HG03432 (cell line): Measurements from ENCODE around the gene RAB18.
A peak's percentile ranks its signal among the peaks of the same experiment; 100 is the strongest.
"Not testable (repeated sequence)": the region's sequence is repeated elsewhere in the genome, so short reads cannot be mapped to it uniquely, and the experiment has no call there.

Experiments used
- ATAC-seq: cut with Tn5 transposase; IDR thresholded peaks from one replicate; pipeline ENCODE4 v1.9.1; 2021; ENCODE audit warnings: mild to moderate bottlenecking, moderate library complexity; ENCODE audit not compliant: unreplicated experiment

The RAB18 gene

DNA sequence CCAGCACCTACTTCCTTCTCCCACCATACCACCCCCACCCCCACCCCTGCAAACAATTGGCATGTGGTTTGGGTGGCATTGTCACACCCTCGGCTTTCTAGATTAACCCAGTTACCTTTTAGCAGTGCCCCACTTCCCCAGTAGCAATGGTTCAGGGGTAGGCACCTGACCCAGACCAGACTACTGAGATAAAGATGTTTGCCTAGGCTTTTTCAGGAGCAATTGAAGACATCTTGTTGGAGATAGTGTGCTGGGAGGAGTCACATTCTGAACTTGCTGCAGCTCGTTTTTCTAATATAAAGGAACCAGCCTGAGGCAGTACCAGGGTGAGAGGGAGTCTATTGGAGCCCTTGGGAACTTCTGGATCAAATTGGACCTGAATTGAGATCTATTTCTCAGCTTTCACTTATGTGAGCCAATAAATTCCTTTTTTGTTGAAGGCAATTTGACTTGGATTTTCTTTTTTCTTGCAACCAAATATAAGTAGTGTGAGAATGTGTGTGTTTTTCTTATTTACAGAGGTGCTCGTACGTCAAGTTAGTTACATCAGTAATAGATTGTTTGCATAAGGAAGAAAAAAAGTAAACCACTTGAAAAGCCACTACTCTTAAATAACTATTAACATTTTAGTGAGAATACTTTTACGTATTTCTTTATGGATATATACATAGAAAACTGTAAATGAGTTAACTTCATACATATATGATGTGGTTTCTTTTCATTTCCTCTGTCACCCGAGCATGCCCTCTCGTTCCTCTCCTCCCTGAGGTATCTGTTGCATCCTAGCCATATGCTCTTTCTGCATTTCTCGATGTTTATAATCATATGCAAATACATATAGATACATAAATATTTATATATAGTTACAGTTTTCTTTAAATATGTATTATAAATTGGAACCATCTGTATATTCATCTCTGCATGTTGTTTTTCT, 38.0 kb downstream of the RAB18 start:
- ATAC-seq: no peak

DNA sequence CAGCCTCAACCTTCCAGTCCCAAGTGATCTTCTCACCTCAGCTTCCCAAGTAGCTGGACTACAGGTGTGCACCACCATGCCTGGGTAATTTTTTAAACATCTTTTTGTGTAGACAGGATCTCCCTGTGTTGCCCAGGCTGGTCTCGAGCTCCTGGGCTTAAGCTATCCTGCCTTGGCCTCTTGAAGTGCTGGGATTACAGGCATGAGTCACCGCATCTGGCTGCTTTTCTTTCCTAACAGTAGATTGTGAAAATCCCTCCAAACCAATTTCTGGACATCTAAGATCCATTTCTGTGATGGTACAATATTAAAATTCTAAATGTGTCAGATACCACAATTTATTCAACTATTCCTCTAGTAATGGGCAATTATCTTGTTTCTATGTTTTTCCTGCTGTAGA, 38.7 kb downstream of the RAB18 start:
- no peak for ATAC-seq

DNA sequence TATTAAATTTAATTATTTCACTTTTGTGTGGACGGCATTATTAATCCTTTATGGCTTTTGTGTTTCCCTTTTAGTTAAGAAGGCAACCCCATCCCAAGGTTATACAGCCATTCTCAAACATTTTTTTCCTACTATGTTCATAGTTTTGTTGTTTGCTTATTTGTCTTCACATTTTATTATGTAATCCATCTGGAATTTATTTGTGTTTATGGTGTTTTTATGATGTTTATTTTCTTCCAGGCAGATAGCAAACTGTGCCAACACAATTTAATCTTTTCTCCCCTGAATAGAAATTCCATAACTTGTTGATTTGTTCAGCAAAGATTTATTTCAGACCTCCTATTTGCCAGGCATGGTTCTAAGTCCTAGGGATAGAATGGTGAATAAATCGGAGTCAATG, 42.9 kb downstream of the RAB18 start:
- ATAC-seq: no peak

DNA sequence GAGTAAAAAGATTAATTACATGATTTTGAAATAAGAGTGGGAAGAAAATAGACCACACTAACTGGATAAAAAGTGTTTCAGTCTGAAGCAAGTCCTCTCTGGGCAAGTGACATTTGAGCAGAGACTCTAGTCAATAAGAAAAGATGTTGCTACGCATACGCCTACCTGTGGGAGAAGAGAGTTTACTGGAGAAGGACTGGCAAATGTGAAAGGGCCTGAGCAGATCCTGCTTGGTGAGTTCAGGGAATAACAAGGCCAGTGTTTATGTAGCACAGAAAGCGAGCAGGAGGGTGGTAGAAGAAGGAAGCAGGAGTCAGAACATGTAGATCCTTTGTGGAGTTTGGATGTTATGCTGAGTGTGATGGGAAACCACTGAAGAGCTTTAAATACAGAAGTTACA, 43.4 kb downstream of the RAB18 start:
- no peak for ATAC-seq

DNA sequence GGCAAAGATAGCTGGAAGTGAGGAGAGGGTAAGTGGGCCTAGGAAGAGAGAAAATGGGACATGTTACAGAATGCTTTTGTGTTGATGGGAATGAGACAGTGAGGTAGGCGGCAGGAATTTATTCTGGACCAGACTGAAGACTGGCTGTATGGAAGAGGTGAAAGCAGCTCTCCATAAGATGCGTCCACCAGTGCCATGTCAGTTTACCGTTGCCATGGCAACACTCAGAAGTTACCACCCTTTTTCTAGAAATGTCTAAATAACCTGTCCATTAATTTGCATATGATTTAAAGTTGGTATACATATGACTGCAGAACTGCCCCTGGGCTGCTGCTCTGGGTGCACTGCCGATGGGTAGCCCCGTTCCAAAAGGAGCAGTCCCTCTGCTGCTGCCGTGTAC, 46.7 kb downstream of the RAB18 start:
- ATAC-seq: no peak

DNA sequence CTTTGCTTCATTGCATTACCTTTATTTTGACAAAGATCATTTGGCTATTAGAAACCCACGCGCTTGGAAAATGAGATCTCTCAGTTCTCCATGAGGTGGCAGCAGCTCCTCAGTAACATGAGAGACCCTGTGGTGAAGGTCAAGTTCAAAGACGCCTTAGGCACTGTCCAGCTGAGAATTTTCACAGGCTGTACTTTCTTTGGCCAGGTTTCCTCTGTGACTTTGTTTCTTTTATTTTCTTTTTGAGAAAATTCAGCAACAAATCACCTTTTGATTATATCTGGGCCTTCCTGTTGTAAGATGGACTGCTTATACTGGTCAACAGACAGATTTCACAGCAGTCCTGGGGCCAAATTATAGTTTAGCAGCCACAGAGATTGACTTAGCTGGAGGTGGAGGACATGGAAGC, 54.5 kb downstream of the RAB18 start:
- ATAC-seq: peak; percentile 78

DNA sequence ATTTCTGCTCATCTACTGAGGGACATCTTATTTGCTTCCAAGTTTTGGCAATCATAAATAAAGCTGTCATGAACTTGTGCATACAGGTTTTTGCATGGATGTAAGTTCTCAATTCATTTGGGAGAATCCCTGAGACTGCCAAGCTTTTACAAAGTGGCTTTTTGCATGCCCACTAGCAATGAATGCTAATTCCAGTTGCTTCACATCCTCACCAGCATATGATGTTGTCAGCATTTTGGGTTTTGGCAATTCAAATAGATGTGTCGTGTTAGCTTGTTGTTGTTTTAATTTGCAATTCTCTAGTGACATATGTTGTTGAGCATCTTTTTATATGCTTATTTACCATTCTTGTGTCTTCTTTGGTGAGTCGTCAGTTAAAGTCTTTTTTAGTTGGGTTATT, 57.2 kb downstream of the RAB18 start:
- ATAC-seq: no peak

DNA sequence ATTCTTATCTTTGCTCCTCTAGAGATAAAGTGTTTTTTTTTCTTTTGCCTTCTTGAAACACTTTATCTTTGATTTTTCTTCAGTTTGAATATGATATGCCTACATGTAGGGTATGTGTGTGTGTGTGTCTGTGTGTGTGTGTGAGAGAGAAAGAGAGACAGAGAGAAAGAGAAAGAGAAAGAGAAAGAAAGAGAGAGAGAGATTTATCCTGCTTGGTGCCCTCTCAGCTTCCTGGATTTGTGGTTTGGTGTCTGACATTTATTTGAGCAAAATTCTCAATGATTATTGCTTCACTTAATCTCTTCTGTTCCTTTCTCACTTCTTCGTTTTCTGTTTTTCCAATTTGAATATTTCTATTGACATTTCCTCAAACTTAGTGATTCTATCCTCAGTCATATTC, 60.3 kb downstream of the RAB18 start:
- ATAC-seq: no peak

DNA sequence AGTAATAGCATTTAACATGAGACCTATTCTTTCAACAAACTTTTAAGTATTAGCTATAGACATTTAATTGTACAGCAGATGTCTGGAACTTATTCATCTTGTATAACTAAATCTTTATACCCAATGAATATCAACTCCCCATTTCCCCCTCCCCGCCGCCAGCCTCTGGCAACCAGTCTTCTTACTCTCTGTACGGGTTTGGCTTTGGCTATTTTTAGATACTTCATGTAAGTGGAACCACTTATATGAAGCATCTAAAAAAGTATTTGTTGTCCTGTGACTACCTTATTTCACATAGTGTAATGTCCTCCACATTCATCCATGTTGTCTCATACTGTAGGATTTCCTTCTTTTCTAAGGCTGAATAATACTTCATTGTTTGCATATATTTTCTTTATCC, 60.8 kb downstream of the RAB18 start:
- no peak for ATAC-seq

DNA sequence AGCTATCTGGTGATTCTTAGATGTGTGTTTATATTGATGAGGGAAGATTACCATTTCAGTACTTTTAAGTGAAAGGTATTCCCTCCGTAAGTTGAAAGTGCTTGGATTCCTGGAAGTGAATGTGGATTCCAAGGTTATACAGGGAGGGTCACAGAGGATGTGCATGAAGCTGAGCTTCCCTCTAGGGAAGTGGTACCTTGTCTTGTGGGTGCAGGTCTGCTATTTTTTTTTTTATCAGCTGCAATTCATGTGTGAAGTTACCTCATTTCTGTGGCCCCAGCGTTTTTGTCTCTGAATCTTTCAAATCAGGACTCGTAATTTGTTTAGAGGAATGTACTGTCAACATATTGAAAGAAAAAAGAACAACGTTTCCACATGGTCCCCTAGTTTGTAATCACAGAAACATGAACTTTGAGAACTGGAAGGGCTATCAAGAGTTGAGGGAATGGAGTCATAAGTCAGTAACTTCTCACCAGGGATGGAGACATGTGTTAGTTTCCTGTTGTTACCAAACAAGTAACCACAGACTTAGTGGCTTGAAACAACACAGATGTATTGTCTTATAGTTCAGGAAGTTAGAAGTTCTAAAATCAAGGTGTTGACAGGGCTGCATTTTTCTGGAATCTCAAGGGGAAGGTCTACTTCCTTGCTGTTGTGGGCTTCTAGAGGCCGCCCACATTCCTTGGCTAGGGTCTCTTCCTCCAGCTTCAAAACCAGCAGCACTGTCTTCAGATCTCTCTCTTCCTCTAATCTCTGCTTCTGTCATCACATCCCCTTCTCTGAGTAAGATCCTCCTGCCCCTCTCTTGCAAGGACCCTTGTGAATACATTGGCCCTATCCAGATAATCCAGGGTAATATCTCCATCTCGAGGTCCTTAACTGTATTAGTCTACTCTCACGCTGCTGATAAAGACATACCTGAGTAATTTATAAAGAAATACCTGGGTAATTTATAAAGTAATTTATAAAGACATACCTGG, 64.4 kb downstream of the RAB18 start:
- ATAC-seq: peak; percentile 56

DNA sequence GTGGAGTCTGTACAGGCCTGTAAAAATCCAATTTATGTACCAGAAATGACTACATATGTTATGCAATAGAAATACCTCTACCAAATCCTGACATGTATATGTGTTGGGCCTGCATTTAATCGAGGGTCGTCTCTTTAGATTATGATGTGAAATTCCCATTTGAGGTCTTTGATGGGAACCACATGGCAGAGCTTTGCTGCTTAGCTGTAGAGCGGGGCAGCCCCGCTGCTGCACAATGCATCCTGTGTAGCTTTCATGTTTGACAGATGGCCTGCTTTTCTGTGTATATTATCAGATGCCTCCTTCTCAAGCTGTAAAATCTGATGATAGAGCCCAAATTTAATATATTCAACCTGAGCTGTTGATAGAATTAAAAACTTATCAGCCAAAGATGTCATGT, 65.8 kb downstream of the RAB18 start:
- no peak for ATAC-seq

DNA sequence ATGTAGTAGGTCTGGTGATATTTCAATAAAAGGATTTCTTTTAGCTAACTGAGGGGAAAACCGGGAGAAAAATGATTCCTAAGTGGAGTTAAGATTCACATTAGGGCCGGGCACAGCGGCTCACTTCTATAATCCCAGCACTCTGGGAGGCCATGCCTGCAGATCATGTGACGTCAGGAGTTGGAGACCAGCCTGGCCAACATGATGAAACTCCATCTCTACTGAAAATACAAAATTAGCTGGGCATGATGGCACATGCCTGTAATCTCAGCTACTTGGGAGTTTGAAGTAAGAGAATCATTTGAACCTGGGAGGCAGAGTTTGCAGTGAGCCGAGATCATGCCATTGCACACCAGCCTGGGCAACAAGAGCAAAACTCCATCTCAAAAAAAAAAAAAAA, 72.9 kb downstream of the RAB18 start:
- ATAC-seq: not testable (repeated sequence)

DNA sequence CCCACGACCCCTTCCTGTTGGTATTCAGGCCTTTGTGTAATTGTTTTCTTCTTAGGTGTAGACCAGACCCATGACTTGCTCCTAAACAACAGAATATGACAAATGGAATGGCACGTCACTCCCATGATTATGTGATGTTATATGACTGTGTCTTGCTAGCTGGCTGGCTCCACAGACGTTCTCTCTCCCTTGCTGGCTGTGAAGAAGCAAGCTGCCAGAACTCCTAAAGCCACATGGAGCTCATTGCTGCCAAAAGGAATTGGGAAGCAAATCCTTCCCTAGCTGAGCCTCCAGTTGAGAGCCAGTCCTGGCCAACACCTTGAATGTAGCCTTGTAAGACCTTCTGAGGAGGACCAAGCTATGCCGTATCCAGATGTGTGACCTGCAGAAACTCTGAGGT, 74.2 kb downstream of the RAB18 start:
- no peak for ATAC-seq

DNA sequence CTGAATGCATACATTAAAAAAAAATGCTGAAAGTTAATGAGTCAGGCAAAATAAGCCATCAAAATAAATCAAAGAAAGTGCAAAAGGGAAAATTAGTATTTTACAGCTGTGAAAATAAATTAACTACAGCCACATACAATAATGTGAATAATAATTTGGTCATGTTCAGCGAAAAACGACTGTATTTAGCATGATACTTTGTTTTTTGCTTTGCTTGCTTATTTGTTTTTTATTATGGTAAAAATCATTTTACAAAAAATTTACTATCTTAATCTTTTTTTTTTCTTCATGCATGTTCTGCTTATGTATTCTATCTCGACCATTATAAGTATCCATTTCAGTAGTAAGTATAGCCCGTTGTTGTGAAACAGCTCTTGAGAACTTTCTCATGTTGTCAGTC, 77.1 kb downstream of the RAB18 start:
- no peak for ATAC-seq

DNA sequence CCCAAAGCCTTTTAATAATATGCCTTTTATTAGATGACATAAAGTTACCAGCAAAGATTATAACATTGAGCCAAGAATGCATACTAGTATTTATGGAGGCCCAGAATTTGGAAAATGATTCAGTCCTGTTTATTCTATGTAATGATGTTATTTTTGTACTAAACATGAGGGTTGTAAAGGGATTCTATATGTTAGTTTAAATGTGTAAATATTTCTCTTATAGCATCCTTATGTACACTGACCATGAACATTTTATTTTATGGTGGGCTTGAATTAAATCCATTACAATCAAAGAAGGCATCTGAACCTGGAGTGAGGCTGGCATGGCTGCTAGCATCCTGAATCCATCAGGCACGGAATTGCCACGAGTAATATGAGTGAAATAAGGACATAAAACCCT, 80.2 kb downstream of the RAB18 start:
- no peak for ATAC-seq
